Neutrophil (primary cell): ENCODE results near the gene RBCK1.
"Not testable (repeated sequence)": the region's sequence is repeated elsewhere in the genome, so short reads cannot be mapped to it uniquely, and the experiment has no call there.

ENCODE experiments used
- H3K27ac ChIP-seq: fragments of 200-600 bp; sonication (generic); 2 replicates; pipeline ENCODE4 v1.5.1; 2016; ENCODE audit warnings: mild to moderate bottlenecking, moderate library complexity
- H3K27me3 ChIP-seq: fragments of 200-600 bp; sonication (generic); 2 replicates; pipeline ENCODE4 v1.6.0; 2016; ENCODE audit warnings: mild to moderate bottlenecking
- H3K36me3 ChIP-seq: fragments of 200-600 bp; sonication (generic); 2 replicates; pipeline ENCODE4 v1.5.1; 2017
- H3K4me1 ChIP-seq, 2 experiments: fragments of 200-600 bp in 1 of 2; sonication (generic) in 1 of 2; 1 replicate in 1 of 2; 2 replicates in 1 of 2; pipeline versions ENCODE4 v1.5.1 to v1.6.1; 2013 to 2016; ENCODE audit warnings: low read depth in 1 of 2, low read length in 1 of 2, mild to moderate bottlenecking in 1 of 2, moderate library complexity in 1 of 2; ENCODE audit not compliant: control insufficient read depth in 1 of 2, insufficient read depth in 1 of 2
- H3K4me3 ChIP-seq, 2 experiments: fragments of 200-600 bp in 1 of 2; sonication (generic) in 1 of 2; 1 replicate in 1 of 2; 2 replicates in 1 of 2; pipeline ENCODE4 v1.5.1; 2013 to 2016; ENCODE audit warnings: low read depth in 1 of 2, low read length in 1 of 2, mild to moderate bottlenecking in 1 of 2, moderate library complexity in 1 of 2
- H3K9me3 ChIP-seq: fragments of 200-600 bp; sonication (generic); 2 replicates; pipeline ENCODE4 v1.5.1; 2016
- CTCF ChIP-seq: fragments of 200-600 bp; sonication (generic); IDR thresholded peaks from 2 replicates; pipeline ENCODE4 v1.5.1; 2016; ENCODE audit warnings: antibody characterized with exemption

Gene RBCK1

GRCh38 chr20:444862-445426 is 36.8 kb downstream of the RBCK1 start:
- no peak for TF ChIP-seq CTCF
- Histone ChIP-seq H3K4me1 (peaks cover 6 to 8% of the 10 kb centered on the region in 2 experiments), H3K27ac (no peak overlapping the region), H3K36me3 (peaks cover 60% of the 10 kb centered on the region), H3K27me3 (no peaks in the 10 kb centered on the region), H3K4me3 (no peak overlapping the region), H3K9me3 (no peaks in the 10 kb centered on the region)

GRCh38 chr20:445514-446336 is 37.6 kb downstream of the RBCK1 start:
- Histone ChIP-seq H3K36me3 (peaks cover 52% of the 10 kb centered on the region), H3K4me3 (no peak overlapping the region), H3K27me3 (no peaks in the 10 kb centered on the region), H3K9me3 (no peaks in the 10 kb centered on the region), H3K4me1 (peaks cover 6% of the 10 kb centered on the region in 2 experiments), H3K27ac (peak overlapping the region; percentile 56)
- TF ChIP-seq CTCF, result no peak

GRCh38 chr20:452021-452420 is 43.9 kb downstream of the RBCK1 start:
- not testable (repeated sequence) for H3K4me1 ChIP-seq, H3K27ac ChIP-seq, H3K27me3 ChIP-seq, H3K9me3 ChIP-seq, H3K36me3 ChIP-seq, H3K4me3 ChIP-seq

- peaks cover 0 to 1% of the 10 kb centered on the region in 2 experiments for H3K4me1 ChIP-seq
- no peak overlapping the region for H3K4me3 ChIP-seq
- H3K27ac ChIP-seq, result no peak overlapping the region
- TF ChIP-seq CTCF, result no peak
- H3K36me3 ChIP-seq, result no peaks in the 10 kb centered on the region
- H3K9me3 ChIP-seq, result no peaks in the 10 kb centered on the region
- no peaks in the 10 kb centered on the region for H3K27me3 ChIP-seq
These were observed 46.9 kb downstream of the RBCK1 start for GRCh38 chr20:454951-455350.

GRCh38 chr20:458776-459175 is 50.7 kb downstream of the RBCK1 start:
- Histone ChIP-seq H3K9me3 (no peaks in the 10 kb centered on the region), H3K27ac (no peak overlapping the region), H3K36me3 (no peaks in the 10 kb centered on the region), H3K4me3 (no peak overlapping the region), H3K27me3 (no peaks in the 10 kb centered on the region), H3K4me1 (peaks cover 25 to 27% of the 10 kb centered on the region in 2 experiments)
- TF ChIP-seq CTCF, result no peak

- no peak overlapping the region for H3K27ac ChIP-seq
- no peaks in the 10 kb centered on the region for H3K36me3 ChIP-seq
- no peak overlapping the region for H3K4me3 ChIP-seq
- no peaks in the 10 kb centered on the region for H3K27me3 ChIP-seq
- peaks cover 25 to 27% of the 10 kb centered on the region in 2 experiments for H3K4me1 ChIP-seq
- H3K9me3 ChIP-seq, result no peaks in the 10 kb centered on the region
- TF ChIP-seq CTCF, result no peak
These were observed 52.1 kb downstream of the RBCK1 start for GRCh38 chr20:460180-460579.
